HepG2 (cell line): ENCODE data around the gene PTMA. TPM values are rescaled to one million over a fixed set of nuclear protein-coding genes. Genes with fewer than 3 reads are reported as not detected.

ENCODE experiments used
- BCLAF1 ChIP-seq: fragments of 450-650 bp; IDR thresholded peaks from 2 replicates; pipeline ENCODE4 v1.6.1; 2017; ENCODE audit warnings: mild to moderate bottlenecking
- ESRRA ChIP-seq: sonication (generic); formaldehyde crosslinking; IDR thresholded peaks from 2 replicates; pipeline ENCODE4 v1.5.1; 2020; ENCODE audit warnings: mild to moderate bottlenecking, low read depth, missing genetic modification reagents
- FOXK1 ChIP-seq: sonication (generic); formaldehyde crosslinking; IDR thresholded peaks from 2 replicates; pipeline ENCODE4 v1.4.0; 2020; ENCODE audit warnings: low read depth, missing genetic modification reagents, borderline replicate concordance
- HOMEZ ChIP-seq: IDR thresholded peaks from 2 replicates; pipeline ENCODE4 v1.6.1; 2016; ENCODE audit warnings: low read depth
- RNF219 ChIP-seq: sonication (generic); formaldehyde crosslinking; IDR thresholded peaks from 2 replicates; pipeline ENCODE4 v1.5.0; 2020; ENCODE audit warnings: mild to moderate bottlenecking, missing genetic modification reagents
- TEAD2 ChIP-seq: sonication (generic); formaldehyde crosslinking; IDR thresholded peaks from 2 replicates; pipeline ENCODE4 v1.9.0; 2021; ENCODE audit warnings: missing genetic modification reagents
- U2AF2 ChIP-seq: fragments of 200-400 bp; formaldehyde crosslinking; IDR thresholded peaks from 2 replicates; pipeline ENCODE4 v1.6.1; 2017; ENCODE audit warnings: low read depth, mild to moderate bottlenecking, low read length
- XBP1 ChIP-seq: sonication (generic); formaldehyde crosslinking; IDR thresholded peaks from 2 replicates; pipeline ENCODE4 v1.5.0; 2020; ENCODE audit warnings: missing genetic modification reagents
- ZFP1 ChIP-seq: IDR thresholded peaks from 2 replicates; pipeline ENCODE4 v1.6.1; 2016
- ZHX1 ChIP-seq: sonication (generic); formaldehyde crosslinking; IDR thresholded peaks from 2 replicates; pipeline ENCODE4 v1.8.1; 2022; ENCODE audit warnings: low read depth, mild to moderate bottlenecking, missing genetic modification reagents
- ZNF326 ChIP-seq: sonication (generic); formaldehyde crosslinking; IDR thresholded peaks from 2 replicates; pipeline ENCODE4 v1.4.0; 2020; ENCODE audit warnings: missing genetic modification reagents, borderline replicate concordance
- ZNF34 ChIP-seq: sonication (generic); formaldehyde crosslinking; IDR thresholded peaks from 2 replicates; pipeline ENCODE4 v1.4.0; 2020; ENCODE audit warnings: mild to moderate bottlenecking, missing genetic modification reagents, borderline replicate concordance
- ZNF362 ChIP-seq: sonication (generic); formaldehyde crosslinking; IDR thresholded peaks from 2 replicates; pipeline ENCODE4 v1.4.0; 2020; ENCODE audit warnings: missing genetic modification reagents, mild to moderate bottlenecking, borderline replicate concordance
- ZNF552 ChIP-seq: sonication (generic); formaldehyde crosslinking; IDR thresholded peaks from 2 replicates; pipeline ENCODE4 v1.9.0; 2022; ENCODE audit warnings: missing genetic modification reagents, mild to moderate bottlenecking, borderline replicate concordance
- ZNF746 ChIP-seq: sonication (generic); formaldehyde crosslinking; IDR thresholded peaks from 2 replicates; pipeline ENCODE4 v1.8.0; 2022; ENCODE audit warnings: mild to moderate bottlenecking, missing genetic modification reagents
- ZNF784 ChIP-seq: sonication (generic); formaldehyde crosslinking; IDR thresholded peaks from 2 replicates; pipeline ENCODE4 v1.5.1; 2020; ENCODE audit warnings: missing genetic modification reagents, mild to moderate bottlenecking, borderline replicate concordance
- polyA plus RNA-seq, 8 experiments: library from polyadenylated mRNA; depleted of rRNA in 3 of 8; stranded (reverse) in 7 of 8; unstranded in 1 of 8; fragments of >200 nt; fragmentation: Illumina TruSeq in 4 of 8; extraction: Trizol in 4 of 8; gene quantifications; 2 replicates each; pipeline versions ENCODE4 v1.2.1 to v1.2.3, GENCODE V29; 2011 to 2016; ENCODE audit warnings: low read depth in 4 of 8, missing spikeins in 1 of 8, mixed read lengths in 1 of 8; ENCODE audit not compliant: insufficient read depth in 1 of 8
- total RNA-seq, 5 experiments: library from RNA; depleted of rRNA; stranded (reverse); fragments of >200 nt; fragmentation: Illumina TruSeq; extraction: Trizol; gene quantifications; 2 replicates each; pipeline ENCODE4 v1.2.3, GENCODE V29; 2016; ENCODE audit warnings: low read depth in 1 of 5

The PTMA gene
- total and polyA plus RNA-seq, 2 of the 13 experiments (the other 11 are each of a cell fraction or from before 2014, with no cell fraction given), result 190 to 1,086 TPM

- TF ChIP-seq ZHX1 (CRISPR knock-in tag) (peak; percentile 96), RNF219 (CRISPR knock-in tag) (peak; percentile 37; the same call in 1 of the 2 replicates), ZFP1 (CRISPR knock-in tag) (no peak), ZNF326 (CRISPR knock-in tag) (no peak), XBP1 (CRISPR knock-in tag) (no peak), TEAD2 (CRISPR knock-in tag) (no peak), ZNF362 (CRISPR knock-in tag) (no peak), ZNF746 (CRISPR knock-in tag) (peak; percentile 38; the same call in 1 of the 2 replicates), BCLAF1 (no peak), FOXK1 (CRISPR knock-in tag) (peak; percentile 58; the same call in 1 of the 2 replicates), ESRRA (peak; percentile 42; the same call in 1 of the 2 replicates), ZNF34 (CRISPR knock-in tag) (peak; percentile 52; the same call in 1 of the 2 replicates), ZNF552 (CRISPR knock-in tag) (peak; percentile 80; the same call in 1 of the 2 replicates), U2AF2 (no peak), ZNF784 (no peak), HOMEZ (CRISPR knock-in tag) (no peak; the same call in 1 of the 2 replicates)
These were observed 1.3 kb upstream of the PTMA start (continued) for GRCh38 chr2:231706731-231707624.
